PC-3 (cell line): Measurements from ENCODE around the gene CCT5. TPM values are rescaled to one million over a fixed set of nuclear protein-coding genes. Genes with fewer than 3 reads are reported as not detected.

Experiments used
- ATAC-seq: fragments of 200-7000 bp; cut with Tn5 transposase; 2 replicates; pipeline ENCODE4 v1.9.1; 2020; ENCODE audit warnings: mild to moderate bottlenecking, moderate library complexity
- BruUV-seq: library from RNA; stranded (reverse); fragments of 400-500 nt; replicated peaks from 2 replicates; lab custom pipeline; 2021; lab: Mats Ljungman, UMichigan
- CTCF ChIA-PET: fragments of 300-600 bp; sonication (Branson Sonifier 250); formaldehyde crosslinking; loops from one replicate; lab custom pipeline; 2022; ENCODE audit warnings: antibody characterized with exemption; lab: Charles Lee
- POLR2A ChIA-PET: fragments of 300-600 bp; sonication (Branson Sonifier 250); formaldehyde crosslinking; loops from one replicate; lab custom pipeline; 2022; ENCODE audit warnings: antibody characterized with exemption; ENCODE audit not compliant: unreplicated experiment; lab: Charles Lee
- DNase-seq: peaks from one replicate; pipeline ENCODE4 v3.0.0-alpha.2; 2015
- H2AFZ ChIP-seq: fragments of 300-600 bp; sonication (generic); 2 replicates; pipeline ENCODE4 v1.6.0; 2016; ENCODE audit warnings: antibody characterized with exemption, low read length
- H3F3A ChIP-seq: fragments of 300-600 bp; sonication (generic); one replicate; pipeline ENCODE4 v1.6.0; 2017; ENCODE audit warnings: antibody characterized with exemption, low read length, control low read depth, mild to moderate bottlenecking; ENCODE audit not compliant: unreplicated experiment
- H3K27ac ChIP-seq: fragments of 300-600 bp; sonication (generic); 2 replicates; pipeline ENCODE4 v1.5.1; 2016; ENCODE audit warnings: mild to moderate bottlenecking, low read length
- H3K27me3 ChIP-seq: fragments of 300-600 bp; sonication (generic); 2 replicates; pipeline ENCODE4 v1.6.1; 2016; ENCODE audit warnings: low read length, mixed read lengths
- H3K36me3 ChIP-seq: fragments of 300-600 bp; sonication (generic); 2 replicates; pipeline ENCODE4 v1.6.1; 2016; ENCODE audit warnings: low read depth, mixed run types, low read length, mixed read lengths
- H3K4me1 ChIP-seq: fragments of 300-600 bp; sonication (generic); 2 replicates; pipeline ENCODE4 v1.5.1; 2016; ENCODE audit warnings: low read length; ENCODE audit not compliant: insufficient read depth
- H3K4me2 ChIP-seq: fragments of 300-600 bp; sonication (generic); 2 replicates; pipeline ENCODE4 v1.6.0; 2016; ENCODE audit warnings: low read length
- H3K4me3 ChIP-seq: fragments of 300-600 bp; sonication (generic); 2 replicates; pipeline ENCODE4 v1.5.1; 2016; ENCODE audit warnings: mild to moderate bottlenecking, low read length, mixed read lengths
- H3K79me2 ChIP-seq: fragments of 300-600 bp; sonication (generic); 2 replicates; pipeline ENCODE4 v1.6.1; 2017; ENCODE audit warnings: low read length, mixed read lengths
- H3K9ac ChIP-seq: fragments of 300-600 bp; sonication (generic); 2 replicates; pipeline ENCODE4 v1.6.0; 2016; ENCODE audit warnings: mild to moderate bottlenecking, low read length
- H3K9me2 ChIP-seq: fragments of 300-600 bp; sonication (generic); replicated peaks from 2 replicates; pipeline ENCODE4 v1.6.1; 2016; ENCODE audit warnings: mixed run types, low read length, mixed read lengths
- H3K9me3 ChIP-seq: fragments of 300-600 bp; sonication (generic); 2 replicates; pipeline ENCODE4 v1.6.1; 2016; ENCODE audit warnings: low read length, mixed read lengths
- H4K20me1 ChIP-seq: fragments of 300-600 bp; sonication (generic); 2 replicates; pipeline ENCODE4 v1.6.1; 2016; ENCODE audit warnings: low read length, mixed read lengths
- CTCF ChIP-seq: fragments of 300-600 bp; sonication (generic); conservative IDR thresholded peaks from 2 replicates; pipeline ENCODE4 v1.5.1; 2017; ENCODE audit warnings: antibody characterized with exemption, low read depth, mild to moderate bottlenecking, low read length
- EZH2 ChIP-seq: fragments of 300-600 bp; sonication (generic); IDR thresholded peaks from one replicate; pipeline ENCODE4 v1.6.1; 2017; ENCODE audit warnings: antibody characterized with exemption, mild to moderate bottlenecking, low read length; ENCODE audit not compliant: unreplicated experiment
- EZH2phosphoT487 ChIP-seq: fragments of 300-600 bp; sonication (generic); IDR thresholded peaks from 2 replicates; pipeline ENCODE4 v1.6.1; 2018; ENCODE audit warnings: mild to moderate bottlenecking, antibody characterized with exemption, low read length, borderline replicate concordance
- intact Hi-C: fragments of 100-400 bp; cut with micrococcal nuclease; formaldehyde crosslinking; loops from 2 replicates; pipeline ENCODE4 v1.9.0; 2023
- total RNA-seq: library from RNA; depleted of rRNA; stranded (reverse); fragments of >200 nt; gene quantifications from 2 replicates; pipeline ENCODE4 v1.2.3, GENCODE V29; 2014

Gene CCT5
- total RNA-seq, 1 experiment from 2014 or later: 1,334 TPM

GRCh38 chr5:10289353-10289752, 39.3 kb downstream of the CCT5 start:
- H3K27me3 ChIP-seq: no peaks in the 10 kb centered on the region
- no peak overlapping the region for H3K9ac ChIP-seq
- no peak overlapping the region for H3K27ac ChIP-seq
- H3K4me2 ChIP-seq: no peak overlapping the region
- CTCF ChIA-PET: no interaction called here
- intact Hi-C loops: no loop called here
- peaks cover 38% of the 10 kb centered on the region for H3K36me3 ChIP-seq
- peaks cover 31% of the 10 kb centered on the region for H3K79me2 ChIP-seq
- no peak for ATAC-seq
- no TSS peak for BruUV-seq
- H3K9me3 ChIP-seq: no peaks in the 10 kb centered on the region
- H3K4me3 ChIP-seq: no peak overlapping the region
- H3K4me1 ChIP-seq: no peaks in the 10 kb centered on the region
- DNase-seq: no peak
- POLR2A ChIA-PET: no interaction called here
- no peaks in the 10 kb centered on the region for H3K9me2 ChIP-seq
- TF ChIP-seq EZH2: no peak
- TF ChIP-seq CTCF: no peak
- no peak for TF ChIP-seq EZH2phosphoT487
- no peak overlapping the region for H2AFZ ChIP-seq
- no peaks in the 10 kb centered on the region for H4K20me1 ChIP-seq
- H3F3A ChIP-seq: no peaks in the 10 kb centered on the region

GRCh38 chr5:10289991-10290390, 39.9 kb downstream of the CCT5 start:
- H3K36me3 ChIP-seq: peaks cover 38% of the 10 kb centered on the region
- no peak overlapping the region for H3K4me2 ChIP-seq
- POLR2A ChIA-PET: no interaction called here
- H3K9me2 ChIP-seq: no peaks in the 10 kb centered on the region
- H3K27me3 ChIP-seq: no peaks in the 10 kb centered on the region
- ATAC-seq: no peak
- TF ChIP-seq CTCF: no peak
- TF ChIP-seq EZH2phosphoT487: no peak
- TF ChIP-seq EZH2: no peak
- H3F3A ChIP-seq: no peaks in the 10 kb centered on the region
- H3K4me1 ChIP-seq: no peaks in the 10 kb centered on the region
- H4K20me1 ChIP-seq: no peaks in the 10 kb centered on the region
- no peak overlapping the region for H3K4me3 ChIP-seq
- H3K9me3 ChIP-seq: no peaks in the 10 kb centered on the region
- intact Hi-C loops: no loop called here
- CTCF ChIA-PET: no interaction called here
- no peak overlapping the region for H3K9ac ChIP-seq
- no peak overlapping the region for H2AFZ ChIP-seq
- H3K79me2 ChIP-seq: peaks cover 36% of the 10 kb centered on the region
- no peak for DNase-seq
- no peak overlapping the region for H3K27ac ChIP-seq
- BruUV-seq: no TSS peak

- Histone ChIP-seq H4K20me1 (no peaks in the 10 kb centered on the region), H3K9ac (no peak overlapping the region), H3K36me3 (peaks cover 40% of the 10 kb centered on the region), H3K4me1 (no peaks in the 10 kb centered on the region; the same call in 1 of the 2 replicates), H3F3A (no peaks in the 10 kb centered on the region), H3K27me3 (no peaks in the 10 kb centered on the region), H3K9me3 (no peaks in the 10 kb centered on the region), H3K79me2 (peaks cover 39% of the 10 kb centered on the region), H2AFZ (no peak overlapping the region), H3K9me2 (no peaks in the 10 kb centered on the region), H3K27ac (no peak overlapping the region), H3K4me2 (no peak overlapping the region), H3K4me3 (no peak overlapping the region)
- TF ChIP-seq EZH2 (no peak), CTCF (no peak), EZH2phosphoT487 (no peak)
- ChIA-PET CTCF (no interaction called here), POLR2A (no interaction called here)
- ATAC-seq: no peak
- no TSS peak for BruUV-seq
- DNase-seq: no peak
- intact Hi-C loops: no loop called here
These were observed 40.4 kb downstream of the CCT5 start for GRCh38 chr5:10290438-10290837.
